ENCODE data around the gene ANXA10.

DNA sequence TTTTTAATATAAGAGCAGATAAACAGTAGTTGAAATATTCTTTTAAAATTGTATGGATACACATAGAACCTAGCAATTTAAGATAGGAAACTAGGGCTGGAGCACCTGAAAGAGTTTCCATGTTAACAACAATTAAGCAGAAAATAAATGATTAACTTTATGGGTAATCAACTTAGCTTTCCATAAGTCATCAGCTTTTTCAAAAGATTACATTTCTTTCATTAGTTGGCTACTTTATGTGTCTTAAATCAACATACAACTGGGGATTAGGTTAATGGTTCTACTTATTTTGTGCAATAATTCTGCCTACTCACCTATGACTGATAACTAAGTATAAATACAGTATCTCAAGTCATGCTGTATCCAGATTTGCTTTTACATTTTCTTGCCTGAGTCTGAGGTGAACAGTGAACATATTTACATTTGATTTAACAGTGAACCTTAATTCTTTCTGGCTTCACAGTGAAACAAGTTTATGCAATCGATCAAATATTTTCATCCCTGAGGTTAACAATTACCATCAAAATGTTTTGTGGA is at the start of gene ANXA10:
- TF ChIP-seq, protein P1, sequence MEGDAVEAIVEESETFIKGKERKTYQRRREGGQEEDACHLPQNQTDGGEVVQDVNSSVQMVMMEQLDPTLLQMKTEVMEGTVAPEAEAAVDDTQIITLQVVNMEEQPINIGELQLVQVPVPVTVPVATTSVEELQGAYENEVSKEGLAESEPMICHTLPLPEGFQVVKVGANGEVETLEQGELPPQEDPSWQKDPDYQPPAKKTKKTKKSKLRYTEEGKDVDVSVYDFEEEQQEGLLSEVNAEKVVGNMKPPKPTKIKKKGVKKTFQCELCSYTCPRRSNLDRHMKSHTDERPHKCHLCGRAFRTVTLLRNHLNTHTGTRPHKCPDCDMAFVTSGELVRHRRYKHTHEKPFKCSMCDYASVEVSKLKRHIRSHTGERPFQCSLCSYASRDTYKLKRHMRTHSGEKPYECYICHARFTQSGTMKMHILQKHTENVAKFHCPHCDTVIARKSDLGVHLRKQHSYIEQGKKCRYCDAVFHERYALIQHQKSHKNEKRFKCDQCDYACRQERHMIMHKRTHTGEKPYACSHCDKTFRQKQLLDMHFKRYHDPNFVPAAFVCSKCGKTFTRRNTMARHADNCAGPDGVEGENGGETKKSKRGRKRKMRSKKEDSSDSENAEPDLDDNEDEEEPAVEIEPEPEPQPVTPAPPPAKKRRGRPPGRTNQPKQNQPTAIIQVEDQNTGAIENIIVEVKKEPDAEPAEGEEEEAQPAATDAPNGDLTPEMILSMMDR (conservative IDR thresholded peaks at IDR 0.05), result no peak
- no peak for TF ChIP-seq ZFX (IDR thresholded peaks at IDR 0.05)
